Heart left ventricle (tissue), 13 donors: ENCODE data around the gene SESN2.

Source experiments
- CTCF ChIP-seq, 12 donors: fragments of 200-600 bp; sonication (generic) in 4 of 12; IDR thresholded peaks; one replicate each; pipeline versions ENCODE4 v1.5.0 to v1.8.0; 2018 to 2022; ENCODE audit warnings: antibody characterized with exemption in 12 of 12, mild to moderate bottlenecking in 5 of 12
- POLR2A ChIP-seq, 2 donors: fragments of 450-650 bp; IDR thresholded peaks; one replicate each; pipeline ENCODE4 v1.6.1; 2017; ENCODE audit warnings: antibody characterized with exemption in 2 of 2, mild to moderate bottlenecking in 2 of 2, moderate library complexity in 2 of 2
- donor health status: ischemic (EF 13 %, LVEDD 7.1; RV severe dilation, severe dysfunction).
- donor health status: DM: no; HTN: yes; CAD: no.
- donor health status: DM: no; HTN: no; CAD: no.
- donor health status: ischemic (EF 25% LVEDD 6.9; RV normal size, moderate dysfunction).
- donor health status: ischemic (EF 25% LVEDD 5.7; RV mildly dilated, moderate dysfunction).
- donor health status: ischemic (EF 35%, LVEDD 5.7; RV mildly dilated, moderate dysfunction).
- donor health status: nonischemic (EF 11% LVEDD 7.7; RV severe dilation, severe dysfunction).
- donor health status: DM: yes; HTN: yes; CAD: no.
- donor health status: PGD.
- donor health status: ischemic (EF 29% LVEDD 5.4; RV normal size, mild dysfunction).
- donor health status: nonischemic (EF 23%, LVEDD 6.1; RV moderate dilation, normal function).

GRCh38 chr1:28265577-28265976, 6.3 kb downstream of the SESN2 start:
- TF ChIP-seq CTCF (IDR thresholded peaks at IDR 0.05) (no peak), POLR2A (IDR thresholded peaks at IDR 0.05) (no peak)
